Liver (tissue), 3 donors: ENCODE results near the gene ITM2C.

ENCODE experiments used
- CTCF ChIP-seq: fragments of 150-350 bp; IDR thresholded peaks from 2 replicates; pipeline ENCODE4 v1.5.1; 2017; ENCODE audit warnings: improper control_type of control experiment, low read depth, low read length; ENCODE audit not compliant: missing input control
- JUND ChIP-seq, 2 donors: IDR thresholded peaks; 2 replicates each; pipeline ENCODE4 v1.6.1; 2016; ENCODE audit warnings: antibody characterized with exemption in 2 of 2
- RXRA ChIP-seq, 2 donors: IDR thresholded peaks; 2 replicates each; pipeline ENCODE4 v1.6.1; 2017 to 2018; ENCODE audit warnings: antibody characterized with exemption in 2 of 2, mild to moderate bottlenecking in 1 of 2
- TAF1 ChIP-seq: conservative IDR thresholded peaks from 2 replicates; pipeline ENCODE4 v1.6.1; 2016; ENCODE audit warnings: antibody characterized with exemption, mild to moderate bottlenecking
- donor health status: healthy.
- donor health status: healthy.

- TF ChIP-seq JUND (IDR thresholded peaks at IDR 0.05): no peak
- TF ChIP-seq CTCF: no peak
- no peak for TF ChIP-seq TAF1
- no peak for TF ChIP-seq RXRA (IDR thresholded peaks at IDR 0.05)
Measured at GRCh38 chr2:230840301-230840700, 24.4 kb upstream of the ITM2C start.
